HG03139 (cell line): ENCODE data around the gene IGF1R.

Source experiments
- ATAC-seq: cut with Tn5 transposase; IDR thresholded peaks from one replicate; pipeline ENCODE4 v1.9.1; 2021; ENCODE audit not compliant: unreplicated experiment

Gene IGF1R

GRCh38 chr15:98724048-98724447, 75.7 kb downstream of the IGF1R start:
- no peak for ATAC-seq

GRCh38 chr15:98724494-98724893, 76.2 kb downstream of the IGF1R start:
- no peak for ATAC-seq

GRCh38 chr15:98725874-98726273, 77.5 kb downstream of the IGF1R start:
- no peak for ATAC-seq

- no peak for ATAC-seq
Observed at GRCh38 chr15:98727115-98728040, 79.0 kb downstream of the IGF1R start.

- ATAC-seq, result no peak
Observed at GRCh38 chr15:98728082-98728810, 79.9 kb downstream of the IGF1R start.

- no peak for ATAC-seq
Observed at GRCh38 chr15:98728811-98729160, 80.4 kb downstream of the IGF1R start.

- no peak for ATAC-seq
Observed at GRCh38 chr15:98729446-98730042, 81.2 kb downstream of the IGF1R start.

GRCh38 chr15:98730860-98731711, 82.7 kb downstream of the IGF1R start:
- no peak for ATAC-seq

GRCh38 chr15:98731712-98732450, 83.5 kb downstream of the IGF1R start:
- no peak for ATAC-seq

- no peak for ATAC-seq
Observed at GRCh38 chr15:98733098-98733497, 84.8 kb downstream of the IGF1R start.

GRCh38 chr15:98734466-98735199, 86.3 kb downstream of the IGF1R start:
- no peak for ATAC-seq

- ATAC-seq, result no peak
Observed at GRCh38 chr15:98735304-98735703, 87.0 kb downstream of the IGF1R start.

GRCh38 chr15:98735895-98736617, 87.7 kb downstream of the IGF1R start:
- ATAC-seq, result no peak

GRCh38 chr15:98737159-98737558, 88.8 kb downstream of the IGF1R start:
- no peak for ATAC-seq

- no peak for ATAC-seq
Observed at GRCh38 chr15:98737721-98738120, 89.4 kb downstream of the IGF1R start.

- no peak for ATAC-seq
Observed at GRCh38 chr15:98738689-98739401, 90.5 kb downstream of the IGF1R start.

GRCh38 chr15:98740295-98740694, 92.0 kb downstream of the IGF1R start:
- no peak for ATAC-seq

- no peak for ATAC-seq
Observed at GRCh38 chr15:98740963-98741362, 92.6 kb downstream of the IGF1R start.
